ENCODE results near the gene KRT26. TPM values are rescaled to one million over a fixed set of nuclear protein-coding genes. Genes with fewer than 3 reads are reported as not detected.

The KRT26 gene
- total RNA-seq, 1 donor = not detected

- H3K4me3 ChIP-seq (ENCODE audit: low read depth, low read length) = no peak overlapping the region
- TF ChIP-seq, protein P1, sequence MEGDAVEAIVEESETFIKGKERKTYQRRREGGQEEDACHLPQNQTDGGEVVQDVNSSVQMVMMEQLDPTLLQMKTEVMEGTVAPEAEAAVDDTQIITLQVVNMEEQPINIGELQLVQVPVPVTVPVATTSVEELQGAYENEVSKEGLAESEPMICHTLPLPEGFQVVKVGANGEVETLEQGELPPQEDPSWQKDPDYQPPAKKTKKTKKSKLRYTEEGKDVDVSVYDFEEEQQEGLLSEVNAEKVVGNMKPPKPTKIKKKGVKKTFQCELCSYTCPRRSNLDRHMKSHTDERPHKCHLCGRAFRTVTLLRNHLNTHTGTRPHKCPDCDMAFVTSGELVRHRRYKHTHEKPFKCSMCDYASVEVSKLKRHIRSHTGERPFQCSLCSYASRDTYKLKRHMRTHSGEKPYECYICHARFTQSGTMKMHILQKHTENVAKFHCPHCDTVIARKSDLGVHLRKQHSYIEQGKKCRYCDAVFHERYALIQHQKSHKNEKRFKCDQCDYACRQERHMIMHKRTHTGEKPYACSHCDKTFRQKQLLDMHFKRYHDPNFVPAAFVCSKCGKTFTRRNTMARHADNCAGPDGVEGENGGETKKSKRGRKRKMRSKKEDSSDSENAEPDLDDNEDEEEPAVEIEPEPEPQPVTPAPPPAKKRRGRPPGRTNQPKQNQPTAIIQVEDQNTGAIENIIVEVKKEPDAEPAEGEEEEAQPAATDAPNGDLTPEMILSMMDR (IDR thresholded peaks at IDR 0.05; ENCODE audit: insufficient read depth, low read length) = no peak
- no peak for DNase-seq (ENCODE audit: low read depth)
These were observed 6.3 kb downstream of the KRT26 start for GRCh38 chr17:40765657-40766056.

DNA sequence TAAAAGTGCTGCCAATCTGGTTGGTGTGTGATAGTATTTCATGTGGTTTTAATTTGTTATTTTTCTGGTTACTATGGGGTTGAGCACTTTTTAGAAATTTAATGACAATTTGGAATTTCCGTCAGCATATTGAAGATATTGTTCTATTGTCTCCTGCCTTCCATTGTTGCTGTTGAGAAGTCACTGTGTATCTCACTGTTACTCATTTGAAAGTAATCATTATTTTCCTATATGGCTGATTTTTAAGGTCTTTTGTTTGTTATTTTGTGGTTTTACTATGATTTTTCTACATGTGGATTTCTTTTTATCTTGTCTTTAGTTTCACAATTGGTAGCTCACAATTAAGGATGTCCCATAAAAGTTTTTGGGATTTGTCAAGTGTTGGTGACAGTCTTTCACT is 8.2 kb downstream of the KRT26 start:
- H3K4me3 ChIP-seq (ENCODE audit: low read depth, low read length) = no peak overlapping the region
- TF ChIP-seq, protein P1 (IDR thresholded peaks at IDR 0.05; ENCODE audit: insufficient read depth, low read length) = no peak
- DNase-seq (ENCODE audit: low read depth) = no peak

DNA sequence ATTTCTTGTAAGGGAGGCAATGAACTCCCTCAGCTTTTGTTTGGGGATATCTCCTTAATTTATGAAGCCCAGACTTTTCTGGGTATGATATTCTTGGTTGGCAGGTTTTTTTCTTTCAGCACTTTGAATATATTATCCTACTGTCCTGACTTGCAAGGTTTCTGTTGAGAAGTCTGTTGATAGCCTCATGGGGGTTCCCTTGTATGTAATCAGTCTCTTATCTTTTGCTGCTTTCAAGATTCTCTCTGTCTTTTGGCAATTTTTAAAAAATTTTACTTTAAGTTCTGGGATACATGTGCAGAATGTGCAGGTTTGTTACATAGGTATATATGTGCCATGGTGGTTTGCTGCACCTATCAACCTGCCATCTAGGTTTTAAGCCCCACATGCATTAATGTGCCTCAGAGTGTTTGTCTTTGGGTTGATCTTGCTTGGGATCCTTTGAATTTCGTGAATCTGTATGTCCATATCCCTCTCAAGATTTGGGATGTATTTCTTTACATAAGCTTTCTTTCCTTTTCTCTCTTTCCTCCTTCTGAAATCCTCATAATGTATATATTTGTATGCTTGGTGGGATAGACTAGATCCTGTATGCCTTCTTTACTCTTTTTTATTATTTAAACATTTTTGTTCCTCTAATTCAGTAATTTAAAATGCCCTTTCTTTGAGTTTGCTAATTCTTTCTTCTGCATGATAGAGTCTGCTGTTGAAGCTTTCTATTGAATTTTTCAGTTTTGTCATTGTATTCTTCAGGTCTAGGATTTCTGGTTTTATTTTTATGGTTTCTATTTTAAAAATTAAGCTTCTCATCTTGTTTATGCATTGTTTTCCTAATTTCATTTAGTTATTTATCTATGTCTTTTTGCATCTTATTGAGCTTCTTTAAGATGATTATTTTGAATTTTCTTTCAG is 11.6 kb downstream of the KRT26 start:
- TF ChIP-seq, protein P1 (IDR thresholded peaks at IDR 0.05; ENCODE audit: insufficient read depth, low read length) = no peak
- H3K4me3 ChIP-seq (ENCODE audit: low read depth, low read length) = no peak overlapping the region

GRCh38 chr17:40755231-40755630 is 16.8 kb downstream of the KRT26 start, which contains the start of gene KRT25:
Gene KRT25 (minus strand): TSS chr17:40755331. CDS start chr17:40755271, 60 bp downstream.
- TF ChIP-seq, protein P1 (IDR thresholded peaks at IDR 0.05; ENCODE audit: insufficient read depth, low read length) = no peak
- H3K4me3 ChIP-seq (ENCODE audit: low read depth, low read length) = no peak within 1 kb of the TSS
- DNase-seq (ENCODE audit: low read depth) = no peak

More for the DNA sequence above, 11.6 kb downstream of the KRT26 start:
- DNase-seq (ENCODE audit: low read depth) = no peak

- TF ChIP-seq, protein P1 (IDR thresholded peaks at IDR 0.05; ENCODE audit: insufficient read depth, low read length) = no peak
- no peak for DNase-seq (ENCODE audit: low read depth)
- H3K4me3 ChIP-seq (ENCODE audit: low read depth, low read length) = no peak overlapping the region
These were observed 18.2 kb downstream of the KRT26 start for GRCh38 chr17:40753804-40754203.

- DNase-seq (ENCODE audit: low read depth) = no peak
- no peak overlapping the region for H3K4me3 ChIP-seq (ENCODE audit: low read depth, low read length)
- TF ChIP-seq, protein P1 (IDR thresholded peaks at IDR 0.05; ENCODE audit: insufficient read depth, low read length) = no peak
These were observed 20.9 kb downstream of the KRT26 start for GRCh38 chr17:40751065-40751464.

Measured in fibroblast of the aortic adventitia (primary cell).